Neural cell (in vitro differentiated cells): ENCODE measurements around the gene ORM1. TPM values are rescaled to one million over a fixed set of nuclear protein-coding genes. Genes with fewer than 3 reads are reported as not detected.

Experiments
- H2AFZ ChIP-seq: fragments of 200-600, 300-800 bp; sonication (generic), shearing (Covaris generic); 2 replicates; pipeline ENCODE4 v1.6.0; 2014; ENCODE audit warnings: low read depth, mild to moderate bottlenecking, antibody characterized with exemption, low read length, moderate library complexity
- H3F3A ChIP-seq: fragments of 200-600 bp; shearing (Covaris generic); 2 replicates; pipeline ENCODE4 v1.6.1; 2016; ENCODE audit warnings: mild to moderate bottlenecking, moderate library complexity, mixed read lengths, antibody characterized with exemption, low read length; ENCODE audit not compliant: insufficient read depth, poor library complexity, severe bottlenecking
- H3K27ac ChIP-seq: fragments of 200-600, 300-800 bp; sonication (generic), shearing (Covaris generic); 2 replicates; pipeline ENCODE4 v1.5.1; 2014; ENCODE audit warnings: mild to moderate bottlenecking, low read length, moderate library complexity
- H3K27me3 ChIP-seq: fragments of 300-800, 200-600 bp; sonication (generic), shearing (Covaris generic); 2 replicates; pipeline ENCODE4 v1.6.0; 2014; ENCODE audit warnings: mild to moderate bottlenecking, low read depth, low read length, moderate library complexity; ENCODE audit not compliant: insufficient read depth
- H3K36me3 ChIP-seq: fragments of 300-800, 200-600 bp; sonication (generic), shearing (Covaris generic); 2 replicates; pipeline ENCODE4 v1.5.1; 2014; ENCODE audit warnings: mild to moderate bottlenecking, antibody characterized with exemption, low read length, moderate library complexity; ENCODE audit not compliant: insufficient read depth
- H3K4me2 ChIP-seq: fragments of 300-800, 200-600 bp; sonication (generic), shearing (Covaris generic); 2 replicates; pipeline ENCODE4 v1.6.0; 2014; ENCODE audit warnings: mild to moderate bottlenecking, low read length
- H3K4me3 ChIP-seq: fragments of 300-800, 200-600 bp; sonication (generic), shearing (Covaris generic); 2 replicates; pipeline ENCODE4 v1.5.1; 2014; ENCODE audit warnings: mild to moderate bottlenecking, low read length, moderate library complexity
- H3K79me2 ChIP-seq: fragments of 200-600 bp; shearing (Covaris generic); replicated peaks from 2 replicates; pipeline ENCODE4 v1.6.0; 2014; ENCODE audit warnings: mild to moderate bottlenecking, low read length, moderate library complexity; ENCODE audit not compliant: insufficient read depth
- H3K9ac ChIP-seq: fragments of 300-800, 200-600 bp; sonication (generic), shearing (Covaris generic); 2 replicates; pipeline ENCODE4 v1.6.1; 2016; ENCODE audit warnings: mild to moderate bottlenecking, low read length, mixed read lengths
- H3K9me2 ChIP-seq: fragments of 200-600 bp; shearing (Covaris generic); 2 replicates; pipeline ENCODE4 v1.6.1; 2016; ENCODE audit warnings: mild to moderate bottlenecking, low read length, mixed read lengths; ENCODE audit not compliant: insufficient read depth
- H3K9me3 ChIP-seq: fragments of 200-600, 300-800 bp; sonication (generic), shearing (Covaris generic); 2 replicates; pipeline ENCODE4 v1.6.1; 2016; ENCODE audit warnings: mild to moderate bottlenecking, mixed run types, low read length, moderate library complexity, mixed read lengths
- H4K20me1 ChIP-seq: fragments of 200-600 bp; shearing (Covaris generic); 2 replicates; pipeline ENCODE4 v1.6.1; 2016; ENCODE audit warnings: mild to moderate bottlenecking, mixed run types; ENCODE audit not compliant: insufficient read depth
- EP300 ChIP-seq: fragments of 450-650 bp; conservative IDR thresholded peaks from 2 replicates; pipeline ENCODE4 v1.6.1; 2014; ENCODE audit warnings: antibody characterized with exemption, mild to moderate bottlenecking, moderate library complexity; ENCODE audit not compliant: poor library complexity, severe bottlenecking
- EZH2 ChIP-seq: fragments of 200-600, 300-800 bp; shearing (Covaris generic), sonication (generic); IDR thresholded peaks from 2 replicates; pipeline ENCODE4 v1.6.1; 2014; ENCODE audit warnings: antibody characterized with exemption, low read length, borderline replicate concordance, mild to moderate bottlenecking; ENCODE audit not compliant: insufficient read depth, poor library complexity, severe bottlenecking
- MXI1 ChIP-seq: fragments of 450-650 bp; conservative IDR thresholded peaks from 2 replicates; pipeline ENCODE4 v1.6.1; 2014; ENCODE audit warnings: antibody characterized with exemption, mild to moderate bottlenecking; ENCODE audit not compliant: poor library complexity, severe bottlenecking
- POLR2AphosphoS5 ChIP-seq: IDR thresholded peaks from 2 replicates; pipeline ENCODE4 v1.6.1; 2012
- RAD21 ChIP-seq: fragments of 450-650 bp; conservative IDR thresholded peaks from 2 replicates; pipeline ENCODE4 v1.6.1; 2014; ENCODE audit warnings: antibody characterized with exemption, mild to moderate bottlenecking, moderate library complexity
- SMC3 ChIP-seq: fragments of 450-650 bp; conservative IDR thresholded peaks from 2 replicates; pipeline ENCODE4 v1.6.1; 2014; ENCODE audit warnings: antibody characterized with exemption, mild to moderate bottlenecking, moderate library complexity; ENCODE audit not compliant: poor library complexity
- TAF1 ChIP-seq: IDR thresholded peaks from 2 replicates; pipeline ENCODE4 v1.6.1; 2012; ENCODE audit warnings: low read depth
- polyA plus RNA-seq: library from polyadenylated mRNA; depleted of rRNA; stranded (reverse); fragments of >200 nt; gene quantifications from 2 replicates; pipeline ENCODE4 v1.2.3, GENCODE V29; 2014
- TF ChIP-seq, protein P1 (sequence below): IDR thresholded peaks from 2 replicates; pipeline ENCODE4 v1.6.1; 2012; ENCODE audit warnings: borderline replicate concordance
- TF ChIP-seq, protein P2 (sequence below): fragments of 450-650 bp; IDR thresholded peaks from 2 replicates; pipeline ENCODE4 v1.5.1; 2014; ENCODE audit warnings: antibody characterized with exemption, mild to moderate bottlenecking, moderate library complexity; ENCODE audit not compliant: poor library complexity, severe bottlenecking

Gene ORM1
- polyA plus RNA-seq, 1 donor from 2014 or later = not detected

DNA sequence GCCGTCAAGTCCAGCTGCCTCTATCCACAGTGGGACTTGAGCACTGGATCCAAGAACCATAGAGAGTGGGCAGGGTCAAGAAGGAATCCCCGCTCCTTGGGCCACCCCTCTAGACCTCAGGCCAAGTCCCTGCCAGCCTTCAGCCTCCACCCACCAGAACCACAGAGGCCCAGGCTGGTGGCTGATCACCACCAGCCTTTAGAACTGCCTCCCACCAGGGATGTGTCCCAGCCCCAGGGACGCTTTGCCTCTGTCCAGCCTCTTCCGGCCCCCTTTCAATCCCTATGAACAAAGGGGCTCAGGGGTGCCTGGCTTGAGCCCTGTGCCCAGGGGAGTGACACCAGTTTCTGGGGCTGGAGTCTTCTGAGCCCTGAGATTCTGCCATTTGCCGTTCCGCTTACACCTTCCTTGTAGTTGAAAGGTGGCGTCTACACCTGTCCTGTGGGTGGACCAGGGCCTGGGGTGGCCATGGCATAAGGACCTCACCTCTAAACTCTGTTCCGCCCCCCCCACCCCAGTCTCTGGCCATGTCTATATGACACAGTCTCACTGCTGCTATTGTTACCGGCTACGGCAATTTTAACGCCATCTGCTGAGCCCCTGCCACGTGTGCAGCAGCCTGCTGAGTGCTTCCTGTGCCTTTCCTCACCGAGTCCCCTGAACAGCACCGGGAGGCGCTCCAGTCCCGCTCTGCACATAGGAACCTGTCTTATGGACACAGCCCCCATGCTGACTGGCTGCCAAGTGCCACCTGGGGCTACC is 35.7 kb upstream of the ORM1 start:
- Histone ChIP-seq H3F3A (no peaks in the 10 kb centered on the region), H3K27me3 (no peaks in the 10 kb centered on the region), H3K27ac (no peak overlapping the region), H4K20me1 (no peaks in the 10 kb centered on the region), H3K36me3 (no peaks in the 10 kb centered on the region), H3K9me2 (no peaks in the 10 kb centered on the region), H3K9me3 (no peaks in the 10 kb centered on the region), H3K4me3 (no peak overlapping the region), H2AFZ (no peak overlapping the region), H3K9ac (no peak overlapping the region), H3K79me2 (no peaks in the 10 kb centered on the region), H3K4me2 (no peak overlapping the region)
- TF ChIP-seq POLR2AphosphoS5 = no peak
- no peak for TF ChIP-seq EZH2
- TF ChIP-seq TAF1 = no peak
- no peak for TF ChIP-seq SMC3
- no peak for TF ChIP-seq RAD21
- no peak for TF ChIP-seq EP300
- TF ChIP-seq, protein P1, sequence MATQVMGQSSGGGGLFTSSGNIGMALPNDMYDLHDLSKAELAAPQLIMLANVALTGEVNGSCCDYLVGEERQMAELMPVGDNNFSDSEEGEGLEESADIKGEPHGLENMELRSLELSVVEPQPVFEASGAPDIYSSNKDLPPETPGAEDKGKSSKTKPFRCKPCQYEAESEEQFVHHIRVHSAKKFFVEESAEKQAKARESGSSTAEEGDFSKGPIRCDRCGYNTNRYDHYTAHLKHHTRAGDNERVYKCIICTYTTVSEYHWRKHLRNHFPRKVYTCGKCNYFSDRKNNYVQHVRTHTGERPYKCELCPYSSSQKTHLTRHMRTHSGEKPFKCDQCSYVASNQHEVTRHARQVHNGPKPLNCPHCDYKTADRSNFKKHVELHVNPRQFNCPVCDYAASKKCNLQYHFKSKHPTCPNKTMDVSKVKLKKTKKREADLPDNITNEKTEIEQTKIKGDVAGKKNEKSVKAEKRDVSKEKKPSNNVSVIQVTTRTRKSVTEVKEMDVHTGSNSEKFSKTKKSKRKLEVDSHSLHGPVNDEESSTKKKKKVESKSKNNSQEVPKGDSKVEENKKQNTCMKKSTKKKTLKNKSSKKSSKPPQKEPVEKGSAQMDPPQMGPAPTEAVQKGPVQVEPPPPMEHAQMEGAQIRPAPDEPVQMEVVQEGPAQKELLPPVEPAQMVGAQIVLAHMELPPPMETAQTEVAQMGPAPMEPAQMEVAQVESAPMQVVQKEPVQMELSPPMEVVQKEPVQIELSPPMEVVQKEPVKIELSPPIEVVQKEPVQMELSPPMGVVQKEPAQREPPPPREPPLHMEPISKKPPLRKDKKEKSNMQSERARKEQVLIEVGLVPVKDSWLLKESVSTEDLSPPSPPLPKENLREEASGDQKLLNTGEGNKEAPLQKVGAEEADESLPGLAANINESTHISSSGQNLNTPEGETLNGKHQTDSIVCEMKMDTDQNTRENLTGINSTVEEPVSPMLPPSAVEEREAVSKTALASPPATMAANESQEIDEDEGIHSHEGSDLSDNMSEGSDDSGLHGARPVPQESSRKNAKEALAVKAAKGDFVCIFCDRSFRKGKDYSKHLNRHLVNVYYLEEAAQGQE = no peak

DNA sequence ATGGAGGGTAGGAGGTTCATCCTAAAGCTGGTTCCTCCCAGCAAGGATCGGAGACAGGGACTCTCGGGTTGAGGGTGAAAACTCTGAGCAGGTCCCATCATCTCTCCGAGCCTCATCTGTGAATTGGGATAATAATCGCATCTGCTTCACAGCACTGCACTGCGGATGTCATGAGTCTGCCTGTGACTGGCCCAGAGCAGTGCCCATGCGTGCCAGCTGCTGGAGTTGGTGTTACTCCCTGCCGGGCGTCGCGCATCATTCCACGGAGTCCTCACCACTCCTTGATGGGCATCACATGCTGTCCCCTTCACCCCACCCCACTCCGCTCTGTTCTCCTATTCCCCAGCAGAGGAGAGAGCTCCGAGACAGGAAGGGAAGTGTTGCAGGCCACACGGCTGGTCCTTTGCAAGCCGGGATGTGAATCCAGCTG is 35.1 kb upstream of the ORM1 start:
- H3K9ac ChIP-seq = no peak overlapping the region
- TF ChIP-seq RAD21 (no peak), EP300 (no peak), TAF1 (no peak), EZH2 (no peak), POLR2AphosphoS5 (no peak), MXI1 (no peak), SMC3 (no peak)
- TF ChIP-seq, protein P2, sequence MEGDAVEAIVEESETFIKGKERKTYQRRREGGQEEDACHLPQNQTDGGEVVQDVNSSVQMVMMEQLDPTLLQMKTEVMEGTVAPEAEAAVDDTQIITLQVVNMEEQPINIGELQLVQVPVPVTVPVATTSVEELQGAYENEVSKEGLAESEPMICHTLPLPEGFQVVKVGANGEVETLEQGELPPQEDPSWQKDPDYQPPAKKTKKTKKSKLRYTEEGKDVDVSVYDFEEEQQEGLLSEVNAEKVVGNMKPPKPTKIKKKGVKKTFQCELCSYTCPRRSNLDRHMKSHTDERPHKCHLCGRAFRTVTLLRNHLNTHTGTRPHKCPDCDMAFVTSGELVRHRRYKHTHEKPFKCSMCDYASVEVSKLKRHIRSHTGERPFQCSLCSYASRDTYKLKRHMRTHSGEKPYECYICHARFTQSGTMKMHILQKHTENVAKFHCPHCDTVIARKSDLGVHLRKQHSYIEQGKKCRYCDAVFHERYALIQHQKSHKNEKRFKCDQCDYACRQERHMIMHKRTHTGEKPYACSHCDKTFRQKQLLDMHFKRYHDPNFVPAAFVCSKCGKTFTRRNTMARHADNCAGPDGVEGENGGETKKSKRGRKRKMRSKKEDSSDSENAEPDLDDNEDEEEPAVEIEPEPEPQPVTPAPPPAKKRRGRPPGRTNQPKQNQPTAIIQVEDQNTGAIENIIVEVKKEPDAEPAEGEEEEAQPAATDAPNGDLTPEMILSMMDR = no peak
- TF ChIP-seq, protein P1 = no peak
- no peaks in the 10 kb centered on the region for H3F3A ChIP-seq
- no peaks in the 10 kb centered on the region for H3K36me3 ChIP-seq
- no peak overlapping the region for H3K27ac ChIP-seq
- no peaks in the 10 kb centered on the region for H3K79me2 ChIP-seq
- H3K9me2 ChIP-seq = no peaks in the 10 kb centered on the region
- H3K27me3 ChIP-seq = no peaks in the 10 kb centered on the region
- H3K9me3 ChIP-seq = no peaks in the 10 kb centered on the region
- no peak overlapping the region for H3K4me2 ChIP-seq
- no peak overlapping the region for H2AFZ ChIP-seq
- no peaks in the 10 kb centered on the region for H4K20me1 ChIP-seq
- H3K4me3 ChIP-seq = no peak overlapping the region
